GM20431 (cell line): Measurements from ENCODE around the gene CATSPERD.

ENCODE experiments used
- in situ Hi-C: fragments of 300-500 bp; cut with MseI, MboI; formaldehyde crosslinking; loops from one replicate; pipeline ENCODE4 v1.15.0; 2020; ENCODE audit warnings: low sequenced_read_pairs; ENCODE audit not compliant: unreplicated experiment

The CATSPERD gene

DNA sequence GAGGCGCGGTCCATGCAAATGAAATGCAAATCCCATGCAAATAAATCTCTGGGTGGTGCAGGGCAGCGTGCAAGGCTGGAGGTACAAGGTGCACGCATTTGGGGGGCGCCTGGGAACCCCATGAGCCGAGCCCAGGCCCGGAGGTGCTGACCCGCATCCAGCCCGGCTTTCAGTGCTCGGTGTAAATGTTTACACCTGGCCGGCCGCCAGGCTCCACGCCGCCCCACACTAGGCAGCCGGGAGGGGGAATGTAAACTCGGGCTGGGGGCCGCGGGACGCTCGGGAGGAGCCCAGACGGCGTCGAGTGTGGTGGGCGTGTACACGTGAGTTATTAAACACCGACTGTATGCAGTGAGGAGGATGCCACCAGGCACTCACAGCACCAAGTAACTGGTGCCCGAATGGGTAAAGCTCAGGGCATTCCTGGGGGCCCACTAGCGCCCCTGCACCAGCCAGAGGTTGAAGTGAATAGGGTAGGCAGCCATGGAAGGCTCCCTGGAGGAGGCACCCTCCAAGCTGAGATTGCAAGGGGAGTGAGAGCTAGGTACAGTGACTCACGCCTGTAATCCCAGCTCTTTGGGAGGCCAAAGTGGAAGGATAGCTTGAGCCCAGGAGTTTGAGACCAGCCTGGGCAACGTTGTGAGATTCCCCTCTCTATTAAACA, 101.9 kb downstream of the CATSPERD start:
- in situ Hi-C loops = no loop called here

DNA sequence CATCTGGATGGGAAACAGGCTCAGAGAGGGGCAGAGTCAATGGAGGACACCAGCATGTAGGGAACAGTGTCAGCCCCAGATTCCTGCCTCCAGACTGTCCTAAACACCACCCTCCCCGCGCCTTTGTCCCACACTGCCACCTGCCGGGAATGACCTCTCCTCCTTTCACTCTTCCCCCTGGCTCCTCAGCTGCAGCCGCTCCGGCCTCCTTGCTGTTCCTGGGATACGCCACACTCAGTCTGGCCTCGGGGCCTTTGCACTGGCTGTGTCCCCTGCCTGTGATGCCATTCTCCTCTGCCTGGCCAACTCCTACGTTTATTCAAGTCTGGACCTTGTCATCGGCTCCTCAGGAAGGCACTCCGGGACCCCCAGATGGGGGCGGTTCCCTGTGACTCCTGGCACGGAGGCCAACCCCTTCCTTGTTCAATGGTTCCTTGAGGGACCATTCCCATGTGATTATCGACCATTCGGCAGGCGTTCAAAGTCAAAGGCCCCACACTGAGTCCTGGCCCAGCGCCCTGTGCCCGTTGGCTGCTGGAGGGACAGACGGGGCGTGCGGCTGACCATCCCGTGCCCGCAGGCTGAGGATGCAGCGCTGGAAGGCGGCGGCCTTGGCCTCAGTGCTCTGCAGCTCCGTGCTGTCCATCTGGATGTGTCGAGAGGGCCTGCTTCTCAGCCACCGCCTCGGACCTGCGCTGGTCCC, 103.3 kb downstream of the CATSPERD start:
- in situ Hi-C loops = no loop called here

DNA sequence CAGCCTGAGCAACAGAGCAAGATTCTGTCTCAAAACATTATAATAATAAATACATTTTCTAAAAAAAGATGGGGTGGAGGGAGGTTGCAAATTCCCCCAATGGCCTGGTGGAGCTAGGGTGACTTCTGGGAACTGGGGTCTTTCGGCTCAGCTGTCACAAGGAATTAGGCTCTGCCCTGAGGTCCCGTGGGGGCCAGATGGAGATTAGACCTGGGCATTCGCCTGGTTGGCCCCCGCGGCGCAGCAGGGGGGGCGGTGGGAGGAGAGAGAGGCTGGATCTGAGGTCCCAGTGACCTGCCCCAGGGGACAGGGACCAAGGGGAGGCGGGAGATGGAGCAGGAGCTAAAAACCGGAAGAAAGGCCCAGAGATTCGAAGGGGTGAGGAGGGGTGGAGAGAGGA, 104.3 kb downstream of the CATSPERD start:
- in situ Hi-C loops = no loop called here

DNA sequence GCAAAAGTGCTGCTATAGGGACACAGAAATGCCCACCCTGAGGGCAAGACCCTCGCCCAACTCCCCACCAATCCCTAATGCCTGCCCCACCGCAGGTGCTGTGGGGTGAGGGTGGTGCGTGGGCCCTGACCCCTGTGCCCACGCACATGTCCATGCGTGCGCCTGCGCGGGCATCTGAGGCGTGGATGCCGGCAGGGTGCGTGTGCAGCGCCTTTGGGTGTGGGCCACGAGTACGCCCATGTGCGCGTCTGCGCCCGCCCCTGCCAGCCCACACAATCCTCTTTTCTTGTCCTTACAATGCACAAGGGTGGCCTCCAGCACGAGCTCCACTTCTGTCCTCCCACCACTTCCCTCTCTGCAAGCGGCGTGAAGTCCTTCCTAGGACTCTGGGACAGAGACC, 104.7 kb downstream of the CATSPERD start:
- in situ Hi-C loops = no loop called here

DNA sequence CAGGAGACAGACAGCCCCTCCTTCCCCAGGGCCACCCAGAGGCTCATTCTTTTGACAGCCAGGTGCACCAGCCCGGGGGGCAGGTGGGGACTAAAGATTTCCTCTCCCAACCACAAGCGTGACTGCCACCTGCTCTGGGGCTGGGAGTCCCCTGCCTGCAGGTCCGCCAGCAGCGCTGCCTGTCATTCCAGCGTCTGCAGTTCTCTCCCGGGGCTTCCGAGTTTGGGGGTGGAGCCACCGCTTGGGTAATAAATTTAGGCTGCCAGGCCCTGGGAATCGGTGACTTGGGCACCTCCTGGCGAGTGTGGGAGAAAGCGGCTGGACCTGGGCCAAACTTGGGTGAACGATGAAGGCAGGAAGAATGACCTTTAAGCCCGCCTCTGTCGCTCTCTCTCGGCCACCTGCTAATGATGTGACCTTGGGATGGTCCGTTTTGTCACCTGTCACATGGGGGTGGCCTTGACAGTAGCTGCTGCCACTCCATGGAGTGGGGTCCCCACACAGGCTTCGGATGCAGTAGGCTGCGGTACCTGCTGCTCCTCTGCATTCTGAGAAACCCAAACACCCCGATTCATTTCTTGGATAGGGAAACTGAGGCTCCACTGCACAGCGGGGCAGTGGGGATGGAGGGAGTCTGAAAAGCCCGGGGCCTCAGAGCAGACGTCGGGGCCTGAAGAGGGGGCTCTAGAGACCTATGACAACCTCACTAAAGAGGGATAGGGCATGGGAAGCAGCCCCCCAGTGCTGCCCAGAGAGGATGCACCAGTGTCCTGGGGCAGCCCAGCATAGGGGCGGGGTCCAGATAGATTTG, 106.3 kb downstream of the CATSPERD start:
- in situ Hi-C loops = no loop called here

DNA sequence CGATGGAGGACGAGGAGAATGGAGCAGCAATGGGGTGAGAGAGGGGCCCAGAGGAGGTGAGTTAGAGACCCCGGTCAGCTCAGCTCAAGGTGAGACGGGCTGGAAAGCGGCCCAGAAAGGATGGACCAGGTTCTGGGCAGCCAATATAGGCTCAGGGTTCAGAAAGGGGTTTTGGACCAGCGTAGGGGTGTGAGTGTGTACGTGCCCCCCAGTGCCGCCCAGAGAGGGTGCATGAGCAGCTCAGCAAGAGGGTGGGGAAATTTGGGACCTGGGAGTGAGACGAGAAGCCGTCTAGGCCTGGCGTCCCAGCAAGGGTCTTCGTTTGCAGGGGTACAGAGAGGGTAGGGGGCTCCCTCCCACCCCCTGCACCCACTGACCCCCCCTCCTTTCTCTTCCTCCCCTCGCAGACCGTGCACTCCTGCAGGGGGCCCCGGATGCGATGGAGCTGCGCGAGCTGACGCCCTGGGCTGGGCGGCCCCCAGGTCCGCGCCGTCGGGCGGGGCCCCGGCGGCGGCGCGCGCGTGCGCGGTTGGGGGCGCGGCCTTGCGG, 107.0 kb downstream of the CATSPERD start:
- in situ Hi-C loops = no loop called here

DNA sequence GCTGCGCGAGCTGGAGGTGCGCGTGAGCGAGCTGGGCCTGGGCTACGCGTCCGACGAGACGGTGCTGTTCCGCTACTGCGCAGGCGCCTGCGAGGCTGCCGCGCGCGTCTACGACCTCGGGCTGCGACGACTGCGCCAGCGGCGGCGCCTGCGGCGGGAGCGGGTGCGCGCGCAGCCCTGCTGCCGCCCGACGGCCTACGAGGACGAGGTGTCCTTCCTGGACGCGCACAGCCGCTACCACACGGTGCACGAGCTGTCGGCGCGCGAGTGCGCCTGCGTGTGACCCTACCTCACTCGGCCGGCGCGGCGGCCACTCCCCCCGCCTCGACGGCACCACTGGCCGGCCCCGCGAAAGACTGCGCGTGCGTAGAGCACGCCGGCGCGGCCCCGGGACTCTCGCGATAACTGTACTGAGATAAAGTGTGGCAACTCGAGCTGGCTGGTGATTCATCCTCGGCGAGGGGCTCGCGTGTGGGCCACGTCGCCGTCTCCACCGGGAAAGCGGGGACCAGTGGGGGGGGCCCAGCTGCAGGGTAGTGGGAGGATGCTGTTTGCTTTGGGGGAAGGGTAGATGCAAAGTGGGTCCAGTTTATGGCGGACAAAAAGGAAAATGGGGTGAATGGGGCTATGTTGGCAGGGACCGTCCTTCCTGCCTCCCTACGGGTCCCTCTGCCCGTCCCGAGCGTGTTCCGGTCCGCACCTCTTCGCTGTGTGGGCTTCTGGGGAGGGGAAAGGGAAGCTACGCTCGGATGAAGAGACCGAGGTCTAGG, 107.6 kb downstream of the CATSPERD start:
- in situ Hi-C loops = no loop called here
